Measurements from ENCODE around the gene API5.
"Not testable (repeated sequence)": the region's sequence is repeated elsewhere in the genome, so short reads cannot be mapped to it uniquely, and the experiment has no call there.

The API5 gene

GRCh38 chr11:43311791-43312607 is at the start of gene API5:
TSS of gene API5 (plus strand) at chr11:43311996. CDS start at chr11:43312128, 132 bp downstream.
- DNase-seq, result peak; percentile 93

DNA sequence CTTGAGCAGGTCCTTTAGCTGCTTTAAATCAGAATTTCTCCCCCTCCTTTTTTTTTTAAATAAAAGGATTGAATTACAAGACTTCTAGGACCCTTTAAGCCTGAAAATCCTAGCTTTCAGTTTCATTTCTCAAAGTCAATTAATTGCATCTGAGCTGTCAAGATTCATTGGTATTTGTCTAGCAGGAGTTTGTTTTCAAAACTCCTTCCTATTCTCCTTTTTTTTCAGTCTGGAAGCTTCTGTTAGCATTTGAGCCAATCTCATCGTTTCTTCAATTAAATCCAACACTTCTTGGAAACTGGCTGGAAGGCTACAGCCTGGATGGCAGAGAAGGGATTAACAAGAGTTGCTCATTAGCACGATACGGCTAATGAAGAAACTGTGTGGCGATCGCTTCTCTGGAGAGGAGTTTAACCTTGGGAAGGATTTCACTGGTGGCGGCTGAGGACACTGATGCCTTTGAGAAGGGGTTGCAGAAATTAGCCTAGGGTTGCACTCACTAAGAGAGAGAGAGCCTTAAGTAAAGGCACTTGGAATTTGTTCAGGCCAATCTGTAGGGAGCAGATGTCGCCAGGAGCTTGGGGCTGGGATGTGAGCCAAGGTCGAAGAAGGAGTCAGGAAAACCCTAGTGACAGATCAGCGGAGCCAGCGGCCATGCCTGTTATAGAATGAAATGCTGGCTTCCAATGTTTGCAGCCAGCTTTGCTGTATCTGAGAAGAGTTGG is 43.8 kb upstream of the API5 start:
- no peak for DNase-seq

GRCh38 chr11:43268786-43269185 is 43.0 kb upstream of the API5 start:
- no peak for DNase-seq

- no peak for DNase-seq
Observed at GRCh38 chr11:43269254-43269918, 42.4 kb upstream of the API5 start.

GRCh38 chr11:43270468-43270867 is 41.3 kb upstream of the API5 start:
- no peak for DNase-seq

DNA sequence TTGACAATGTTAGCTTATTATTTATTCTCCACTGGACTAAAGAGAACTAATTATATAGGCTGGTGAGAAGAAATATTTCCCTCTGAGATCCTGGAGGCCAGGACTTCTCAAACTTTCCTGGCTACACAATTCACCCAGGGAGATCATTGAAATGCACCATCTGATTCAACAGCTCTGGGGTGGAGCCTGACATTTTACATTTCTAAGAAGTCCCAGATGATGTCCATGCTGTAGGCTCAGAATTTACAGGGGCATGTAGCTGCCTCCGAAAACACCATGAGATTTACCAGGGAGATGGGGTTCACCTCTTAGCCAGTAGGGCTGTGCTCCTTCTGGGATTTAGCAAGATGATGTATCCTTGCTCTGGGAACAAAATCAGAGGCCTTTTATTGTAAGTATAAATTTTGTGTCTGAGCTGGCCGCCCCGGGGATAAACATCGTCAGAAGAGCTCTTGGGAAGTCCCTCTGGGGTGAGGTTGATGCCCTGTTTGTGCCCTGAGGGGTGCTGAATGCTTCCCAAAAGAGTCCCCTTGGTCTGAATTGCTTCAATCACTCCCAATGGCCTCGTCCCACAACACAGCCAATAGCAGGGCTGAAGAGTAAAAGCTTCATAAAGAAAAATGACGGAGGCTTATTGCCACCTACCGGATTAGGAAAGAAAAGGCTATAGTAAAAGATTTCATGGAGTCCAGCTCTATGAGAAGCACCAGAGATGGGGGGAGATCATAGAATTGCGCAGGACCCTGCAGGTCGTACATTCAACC is 33.4 kb upstream of the API5 start:
- DNase-seq, result peak; percentile 34

DNA sequence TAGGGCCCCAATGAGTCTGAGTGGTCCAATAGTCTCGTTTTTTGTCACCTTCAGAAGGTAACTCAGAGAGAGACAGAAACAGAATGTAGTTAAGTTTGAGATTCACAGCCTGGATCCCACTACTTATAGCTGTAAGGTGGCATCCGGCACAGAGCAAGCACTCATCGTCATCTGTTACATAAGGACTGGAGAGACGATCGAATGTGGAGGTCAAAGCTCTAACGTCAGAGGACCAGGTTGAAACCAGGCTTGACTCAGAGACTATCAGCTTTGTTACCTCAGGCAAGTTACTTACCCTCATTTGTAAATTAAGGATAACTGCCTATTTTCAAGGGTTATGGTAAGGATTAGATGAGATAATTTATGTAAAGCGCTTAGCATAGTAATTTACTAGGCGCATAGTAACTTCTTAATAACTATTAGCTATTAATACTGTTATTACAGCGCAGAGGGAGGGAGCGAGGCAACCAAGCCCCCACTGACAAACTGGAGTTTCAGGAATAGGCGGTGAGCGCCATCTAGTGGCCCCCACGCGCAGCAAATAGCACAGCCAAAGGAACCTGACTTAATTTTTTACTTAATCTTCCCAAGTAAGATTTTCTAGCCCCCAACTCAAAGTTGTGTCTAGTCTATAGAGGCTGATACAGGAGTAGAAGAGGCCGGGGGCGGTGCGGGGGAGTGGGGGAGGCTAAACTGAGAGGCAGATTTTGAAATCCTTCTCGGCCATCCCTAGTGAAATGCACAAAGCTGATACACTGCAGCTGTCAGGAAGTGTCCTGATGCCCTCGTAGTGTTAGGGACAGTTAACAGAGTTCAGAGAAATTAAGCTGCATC is 29.0 kb upstream of the API5 start:
- peak; percentile 40 for DNase-seq

- no peak for DNase-seq
Observed at GRCh38 chr11:43285826-43286225, 26.0 kb upstream of the API5 start.

DNA sequence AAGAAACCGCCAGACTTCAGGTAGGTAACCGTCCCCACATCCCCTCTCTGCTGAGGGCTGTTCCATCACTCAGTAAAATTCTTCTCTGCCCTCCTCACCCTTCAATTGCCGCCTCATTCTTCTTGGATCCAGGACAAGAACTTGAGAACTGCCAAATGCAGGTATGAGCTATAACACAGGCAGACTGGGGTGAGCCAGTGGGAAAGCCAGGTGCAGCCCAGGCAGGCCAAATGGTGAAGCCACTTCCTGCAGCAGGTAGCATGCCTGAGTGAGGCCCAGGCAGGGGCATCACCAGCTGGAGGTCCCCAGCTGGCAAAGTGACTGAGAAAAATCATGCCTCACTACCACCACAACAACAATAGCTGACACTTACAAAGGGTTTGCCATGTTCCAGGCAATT is 22.4 kb upstream of the API5 start:
- no peak for DNase-seq

DNA sequence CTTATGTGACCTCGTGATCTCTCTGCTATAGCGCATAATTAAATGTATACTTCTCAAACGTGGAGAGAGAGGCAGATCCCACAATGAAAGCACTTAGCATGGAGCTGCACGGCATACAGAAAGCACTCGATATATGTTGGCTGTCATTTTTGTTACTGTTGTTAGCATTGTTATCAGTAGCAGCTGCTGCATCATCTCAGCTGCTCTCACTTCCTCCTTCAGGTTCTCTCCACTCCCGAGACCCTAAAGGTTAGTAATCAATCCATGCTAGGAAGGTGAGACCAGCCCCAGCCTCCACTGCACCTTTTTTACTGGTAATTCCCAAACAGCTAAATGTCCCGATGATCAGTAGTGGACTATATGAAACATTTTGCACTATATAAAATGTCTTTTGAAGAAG is 13.4 kb upstream of the API5 start:
- no peak for DNase-seq

DNA sequence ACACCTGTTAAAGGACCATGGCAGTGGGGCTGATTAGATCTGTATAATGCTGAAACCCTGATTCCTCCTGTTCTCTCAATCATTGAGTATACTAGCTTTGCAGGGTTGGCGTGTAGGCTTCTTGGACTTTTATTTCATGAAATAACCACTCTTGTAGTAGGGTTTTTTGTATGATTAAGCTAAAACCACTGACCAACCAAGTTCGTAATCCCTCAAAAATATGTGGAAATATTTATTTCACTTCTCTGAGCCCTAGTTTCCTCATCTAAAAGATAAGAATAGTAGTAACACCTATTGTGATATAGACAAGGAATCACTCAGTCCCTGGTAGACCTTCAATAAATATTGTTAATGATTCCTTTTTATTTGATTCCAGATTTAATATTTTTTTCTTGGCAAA is 4.2 kb downstream of the API5 start:
- DNase-seq, result no peak

DNA sequence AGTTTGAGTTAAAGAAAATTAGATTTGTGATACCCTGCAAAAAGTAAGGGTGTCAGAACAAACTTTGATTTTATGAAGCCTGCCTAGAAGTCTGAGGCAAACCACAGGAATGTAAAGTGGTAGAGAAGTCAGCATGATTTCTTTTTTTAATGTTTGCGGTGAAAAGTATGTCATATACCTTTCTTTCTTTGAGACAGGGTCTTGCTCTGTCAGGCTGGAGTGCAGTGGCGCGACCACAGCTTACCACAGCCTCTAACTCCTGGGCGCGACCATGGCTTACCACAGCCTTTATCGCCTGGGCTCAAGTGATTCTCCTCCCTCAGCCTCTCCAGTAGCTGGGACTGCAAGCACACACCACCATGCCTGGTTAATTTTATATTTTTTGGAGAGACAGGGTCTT is 4.7 kb downstream of the API5 start:
- DNase-seq, result no peak

GRCh38 chr11:43327987-43328386 is 16.2 kb downstream of the API5 start:
- DNase-seq, result no peak

DNA sequence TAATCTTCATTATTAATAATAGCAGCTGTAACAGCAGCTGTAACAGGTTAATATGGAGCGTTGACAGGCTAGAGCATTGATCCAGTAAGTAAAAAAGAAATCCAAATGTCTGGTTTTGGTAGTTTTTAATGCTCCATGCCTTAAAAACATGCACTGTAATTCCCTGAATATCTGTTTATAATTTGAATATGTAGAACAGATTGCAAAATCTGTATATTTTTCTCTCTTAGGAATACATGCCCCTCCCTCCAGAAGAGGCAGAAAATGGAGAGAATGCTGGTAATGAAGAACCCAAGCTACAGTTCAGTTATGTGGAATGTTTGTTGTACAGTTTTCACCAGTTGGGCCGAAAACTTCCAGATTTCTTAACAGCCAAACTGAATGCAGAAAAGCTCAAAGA is 16.7 kb downstream of the API5 start:
- no peak for DNase-seq

GRCh38 chr11:43341159-43341558 is 29.4 kb downstream of the API5 start:
- DNase-seq, result no peak

DNA sequence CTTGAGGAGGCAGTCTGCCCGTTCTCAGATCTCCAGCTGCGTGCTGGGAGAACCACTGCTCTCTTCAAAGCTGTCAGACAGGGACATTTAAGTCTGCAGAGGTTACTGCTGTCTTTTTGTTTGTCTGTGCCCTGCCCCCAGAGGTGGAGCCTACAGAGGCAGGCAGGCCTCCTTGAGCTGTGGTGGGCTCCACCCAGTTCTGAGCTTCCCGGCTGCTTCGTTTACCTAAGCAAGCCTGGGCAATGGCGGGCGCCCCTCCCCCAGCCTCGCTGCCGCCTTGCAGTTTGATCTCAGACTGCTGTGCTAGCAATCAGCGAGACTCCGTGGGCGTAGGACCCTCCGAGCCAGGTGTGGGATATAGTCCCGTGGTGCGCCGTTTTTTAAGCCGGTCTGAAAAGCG is 39.6 kb downstream of the API5 start:
- DNase-seq, result not testable (repeated sequence)

DNA sequence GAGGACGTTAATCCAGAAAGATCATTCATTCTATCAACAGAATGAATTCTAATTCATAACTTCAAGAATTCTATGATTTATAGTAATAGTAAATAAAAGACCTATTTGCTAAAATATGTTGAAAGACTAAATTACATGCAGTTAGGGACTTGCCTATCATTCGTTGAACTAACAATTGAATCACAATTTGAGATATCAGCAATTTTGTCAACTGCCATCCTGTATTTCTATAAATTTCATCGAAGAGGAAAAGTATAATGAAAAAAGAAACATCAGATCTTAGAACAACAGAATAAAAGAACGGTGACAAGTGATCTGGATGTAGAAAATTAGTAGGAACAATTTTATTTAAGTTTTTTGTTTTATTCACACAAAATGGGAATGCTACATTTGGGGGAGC is 42.5 kb downstream of the API5 start:
- no peak for DNase-seq

DNA sequence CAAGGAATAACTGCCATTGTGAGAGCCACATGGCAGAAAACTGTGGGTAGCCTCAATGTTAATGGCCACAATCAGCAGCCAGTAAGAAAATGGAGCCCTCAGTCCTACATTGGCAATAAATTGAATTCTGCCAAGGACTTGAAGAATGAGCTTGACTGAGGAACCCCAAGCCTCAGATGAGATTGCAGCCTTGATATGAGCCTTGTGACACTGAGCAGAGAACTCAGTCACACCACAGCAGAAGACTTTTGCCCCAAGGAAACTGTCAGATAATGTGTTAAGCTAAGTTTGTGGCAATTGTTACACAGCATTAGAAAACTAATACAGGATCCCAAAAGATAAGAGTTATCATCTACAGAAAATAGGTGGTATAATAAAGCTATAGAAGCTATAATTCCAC is 44.5 kb downstream of the API5 start:
- no peak for DNase-seq

- DNase-seq, result no peak
Observed at GRCh38 chr11:43358279-43358800, 46.5 kb downstream of the API5 start.

- peak; percentile 92 for DNase-seq
Observed at GRCh38 chr11:43358801-43359421, 47.1 kb downstream of the API5 start, which contains the start of gene TTC17. TSS of gene TTC17 (plus strand) at chr11:43358920. CDS start at chr11:43358955, 35 bp downstream.

GRCh38 chr11:43359422-43359818 is 47.6 kb downstream of the API5 start:
- DNase-seq, result peak; percentile 36
